ENCODE data around the gene FHIT. TPM values are rescaled to one million over a fixed set of nuclear protein-coding genes. Genes with fewer than 3 reads are reported as not detected.

FHIT gene
- total RNA-seq, 1 donor from 2014 or later: 20.2 TPM

GRCh38 chr3:59782664-59783063 lies 1468.6 kb downstream of the FHIT start:
- H3K4me1 Mint-ChIP-seq (ENCODE audit: unreplicated experiment): no peaks in the 10 kb centered on the region
- DNase-seq (ENCODE audit: low spot score): no peak
- TF ChIP-seq, protein P1, sequence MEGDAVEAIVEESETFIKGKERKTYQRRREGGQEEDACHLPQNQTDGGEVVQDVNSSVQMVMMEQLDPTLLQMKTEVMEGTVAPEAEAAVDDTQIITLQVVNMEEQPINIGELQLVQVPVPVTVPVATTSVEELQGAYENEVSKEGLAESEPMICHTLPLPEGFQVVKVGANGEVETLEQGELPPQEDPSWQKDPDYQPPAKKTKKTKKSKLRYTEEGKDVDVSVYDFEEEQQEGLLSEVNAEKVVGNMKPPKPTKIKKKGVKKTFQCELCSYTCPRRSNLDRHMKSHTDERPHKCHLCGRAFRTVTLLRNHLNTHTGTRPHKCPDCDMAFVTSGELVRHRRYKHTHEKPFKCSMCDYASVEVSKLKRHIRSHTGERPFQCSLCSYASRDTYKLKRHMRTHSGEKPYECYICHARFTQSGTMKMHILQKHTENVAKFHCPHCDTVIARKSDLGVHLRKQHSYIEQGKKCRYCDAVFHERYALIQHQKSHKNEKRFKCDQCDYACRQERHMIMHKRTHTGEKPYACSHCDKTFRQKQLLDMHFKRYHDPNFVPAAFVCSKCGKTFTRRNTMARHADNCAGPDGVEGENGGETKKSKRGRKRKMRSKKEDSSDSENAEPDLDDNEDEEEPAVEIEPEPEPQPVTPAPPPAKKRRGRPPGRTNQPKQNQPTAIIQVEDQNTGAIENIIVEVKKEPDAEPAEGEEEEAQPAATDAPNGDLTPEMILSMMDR (IDR thresholded peaks at IDR 0.05; ENCODE audit: unreplicated experiment): no peak
- H3K27ac Mint-ChIP-seq (ENCODE audit: unreplicated experiment): no peak overlapping the region
- no peaks in the 10 kb centered on the region for H3K36me3 Mint-ChIP-seq (ENCODE audit: low read depth, unreplicated experiment)
- no peak overlapping the region for H3K4me3 Mint-ChIP-seq (ENCODE audit: unreplicated experiment)
- H3K9me3 Mint-ChIP-seq (ENCODE audit: unreplicated experiment): no peaks in the 10 kb centered on the region
- H3K27me3 Mint-ChIP-seq (ENCODE audit: unreplicated experiment): no peaks in the 10 kb centered on the region

DNA sequence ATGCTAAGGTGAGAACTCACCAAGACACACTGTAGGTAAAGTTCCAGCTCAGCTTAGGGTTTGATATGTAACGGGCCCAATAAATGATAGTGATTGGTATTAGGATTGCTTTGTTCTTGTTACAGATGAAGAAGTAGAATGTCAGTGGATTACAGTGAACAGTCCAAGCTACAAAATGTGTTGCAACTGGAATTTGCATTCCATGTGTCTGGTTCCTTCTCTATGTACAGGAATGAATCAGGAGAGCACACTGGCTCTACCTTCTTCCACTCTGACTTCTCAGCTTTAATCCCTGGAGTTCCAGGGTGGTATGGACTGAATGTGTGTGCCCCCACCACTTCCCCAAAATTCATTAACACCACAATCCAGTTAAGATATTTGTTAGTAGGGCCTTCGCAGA lies 1471.0 kb downstream of the FHIT start:
- no peaks in the 10 kb centered on the region for H3K36me3 Mint-ChIP-seq (ENCODE audit: low read depth, unreplicated experiment)
- H3K4me1 Mint-ChIP-seq (ENCODE audit: unreplicated experiment): no peaks in the 10 kb centered on the region
- no peak for DNase-seq (ENCODE audit: low spot score)
- H3K9me3 Mint-ChIP-seq (ENCODE audit: unreplicated experiment): no peaks in the 10 kb centered on the region
- TF ChIP-seq, protein P1 (IDR thresholded peaks at IDR 0.05; ENCODE audit: unreplicated experiment): no peak
- no peak overlapping the region for H3K27ac Mint-ChIP-seq (ENCODE audit: unreplicated experiment)
- no peak overlapping the region for H3K4me3 Mint-ChIP-seq (ENCODE audit: unreplicated experiment)
- H3K27me3 Mint-ChIP-seq (ENCODE audit: unreplicated experiment): no peaks in the 10 kb centered on the region

- Mint-ChIP-seq H3K27ac (ENCODE audit: unreplicated experiment) (no peak overlapping the region), H3K9me3 (ENCODE audit: unreplicated experiment) (no peaks in the 10 kb centered on the region), H3K4me3 (ENCODE audit: unreplicated experiment) (no peak overlapping the region), H3K4me1 (ENCODE audit: unreplicated experiment) (no peaks in the 10 kb centered on the region), H3K27me3 (ENCODE audit: unreplicated experiment) (no peaks in the 10 kb centered on the region), H3K36me3 (ENCODE audit: low read depth, unreplicated experiment) (no peaks in the 10 kb centered on the region)
- DNase-seq (ENCODE audit: low spot score): no peak
- TF ChIP-seq, protein P1 (IDR thresholded peaks at IDR 0.05; ENCODE audit: unreplicated experiment): no peak
Measured at GRCh38 chr3:59779260-59779659, 1472.0 kb downstream of the FHIT start.

GRCh38 chr3:59777667-59778077 lies 1473.6 kb downstream of the FHIT start:
- TF ChIP-seq, protein P1 (IDR thresholded peaks at IDR 0.05; ENCODE audit: unreplicated experiment): no peak
- DNase-seq (ENCODE audit: low spot score): no peak
- Mint-ChIP-seq H3K27ac (ENCODE audit: unreplicated experiment) (no peak overlapping the region), H3K4me3 (ENCODE audit: unreplicated experiment) (no peak overlapping the region), H3K4me1 (ENCODE audit: unreplicated experiment) (no peaks in the 10 kb centered on the region), H3K36me3 (ENCODE audit: low read depth, unreplicated experiment) (no peaks in the 10 kb centered on the region), H3K27me3 (ENCODE audit: unreplicated experiment) (no peaks in the 10 kb centered on the region), H3K9me3 (ENCODE audit: unreplicated experiment) (no peaks in the 10 kb centered on the region)

- H3K9me3 Mint-ChIP-seq (ENCODE audit: unreplicated experiment): no peaks in the 10 kb centered on the region
- H3K27me3 Mint-ChIP-seq (ENCODE audit: unreplicated experiment): no peaks in the 10 kb centered on the region
- no peaks in the 10 kb centered on the region for H3K4me1 Mint-ChIP-seq (ENCODE audit: unreplicated experiment)
- TF ChIP-seq, protein P1 (IDR thresholded peaks at IDR 0.05; ENCODE audit: unreplicated experiment): no peak
- no peak for DNase-seq (ENCODE audit: low spot score)
- H3K4me3 Mint-ChIP-seq (ENCODE audit: unreplicated experiment): no peak overlapping the region
- H3K27ac Mint-ChIP-seq (ENCODE audit: unreplicated experiment): no peak overlapping the region
- no peaks in the 10 kb centered on the region for H3K36me3 Mint-ChIP-seq (ENCODE audit: low read depth, unreplicated experiment)
Measured at GRCh38 chr3:59777066-59777465, 1474.2 kb downstream of the FHIT start.
